Mesenchymal stem cell (in vitro differentiated cells and primary cell): ENCODE results near the gene FGF14.

ENCODE experiments used
- DNase-seq: peaks from one replicate; pipeline ENCODE4 v3.0.0-alpha.2; 2013
- H2AFZ ChIP-seq: one replicate; pipeline ENCODE4 v1.6.1; 2013; ENCODE audit warnings: low read depth, mild to moderate bottlenecking, control low read depth, inconsistent platforms, low read length, moderate library complexity
- H2AK5ac ChIP-seq: 2 replicates; pipeline ENCODE4 v1.6.1; 2013; ENCODE audit warnings: low read length, moderate library complexity, mild to moderate bottlenecking, inconsistent platforms; ENCODE audit not compliant: severe bottlenecking
- H2BK120ac ChIP-seq: one replicate; pipeline ENCODE4 v1.6.1; 2013; ENCODE audit warnings: low read depth, mild to moderate bottlenecking, inconsistent platforms, low read length, moderate library complexity
- H2BK12ac ChIP-seq, 2 experiments: one replicate each; pipeline ENCODE4 v1.6.1; 2013; ENCODE audit warnings: inconsistent platforms in 2 of 2, low read length in 2 of 2, mild to moderate bottlenecking in 2 of 2, moderate library complexity in 2 of 2, control low read depth in 1 of 2
- H2BK15ac ChIP-seq: one replicate; pipeline ENCODE4 v1.6.1; 2013; ENCODE audit warnings: mild to moderate bottlenecking, low read depth, inconsistent platforms; ENCODE audit not compliant: poor library complexity, severe bottlenecking
- H2BK5ac ChIP-seq: 2 replicates; pipeline ENCODE4 v1.6.1; 2013; ENCODE audit warnings: low read depth, mild to moderate bottlenecking, low read length, control low read depth, inconsistent platforms; ENCODE audit not compliant: poor library complexity, severe bottlenecking
- H3K14ac ChIP-seq, 2 experiments: one replicate each; pipeline ENCODE4 v1.6.1; 2013; ENCODE audit warnings: inconsistent platforms in 2 of 2, low read length in 2 of 2, control low read depth in 1 of 2, mild to moderate bottlenecking in 1 of 2, moderate library complexity in 1 of 2
- H3K18ac ChIP-seq, 2 experiments: one replicate each; pipeline ENCODE4 v1.6.1; 2013; ENCODE audit warnings: inconsistent platforms in 2 of 2, low read length in 2 of 2, control low read depth in 1 of 2, low read depth in 1 of 2, mild to moderate bottlenecking in 1 of 2
- H3K23ac ChIP-seq, 2 experiments: one replicate each; pipeline ENCODE4 v1.6.1; 2013; ENCODE audit warnings: inconsistent platforms in 2 of 2, low read length in 2 of 2, mild to moderate bottlenecking in 2 of 2, moderate library complexity in 2 of 2, control low read depth in 1 of 2
- H3K27ac ChIP-seq: 2 replicates; pipeline ENCODE4 v1.5.1; 2013; ENCODE audit warnings: mild to moderate bottlenecking, moderate library complexity, low read length, control low read depth, inconsistent platforms; ENCODE audit not compliant: poor library complexity, severe bottlenecking
- H3K27me3 ChIP-seq, 2 experiments: 2 replicates each; pipeline versions ENCODE4 v1.6.1 to v1.7.0; 2013; ENCODE audit warnings: low read length in 2 of 2, mild to moderate bottlenecking in 2 of 2, moderate library complexity in 2 of 2, control low read depth in 1 of 2, inconsistent platforms in 1 of 2; ENCODE audit not compliant: control insufficient read depth in 1 of 2, insufficient read depth in 1 of 2
- H3K36me3 ChIP-seq, 2 experiments: 2 replicates each; pipeline versions ENCODE4 v1.6.1 to v1.7.0; 2013; ENCODE audit warnings: low read length in 2 of 2, control low read depth in 1 of 2, inconsistent platforms in 1 of 2, low read depth in 1 of 2, mild to moderate bottlenecking in 1 of 2; ENCODE audit not compliant: insufficient read depth in 2 of 2, control insufficient read depth in 1 of 2
- H3K4ac ChIP-seq, 2 experiments: one replicate each; pipeline ENCODE4 v1.6.1; 2013; ENCODE audit warnings: inconsistent platforms in 2 of 2, low read length in 2 of 2, mild to moderate bottlenecking in 2 of 2, moderate library complexity in 2 of 2, control low read depth in 1 of 2, low read depth in 1 of 2
- H3K4me1 ChIP-seq: 2 replicates; pipeline ENCODE4 v1.6.1; 2013; ENCODE audit warnings: low read depth, low read length, control low read depth; ENCODE audit not compliant: control insufficient read depth, insufficient read depth
- H3K4me2 ChIP-seq: 2 replicates; pipeline ENCODE4 v1.6.1; 2013; ENCODE audit warnings: low read length, mild to moderate bottlenecking, inconsistent platforms; ENCODE audit not compliant: poor library complexity, severe bottlenecking
- H3K4me3 ChIP-seq, 2 experiments: 2 replicates each; pipeline versions ENCODE4 v1.5.1 to v1.7.0; 2013; ENCODE audit warnings: low read length in 2 of 2, mild to moderate bottlenecking in 2 of 2, control low read depth in 1 of 2, low read depth in 1 of 2; ENCODE audit not compliant: insufficient read depth in 1 of 2
- H3K79me1 ChIP-seq: replicated peaks from 2 replicates; pipeline ENCODE4 v1.6.1; 2013; ENCODE audit warnings: mild to moderate bottlenecking, control low read depth, low read length, inconsistent platforms; ENCODE audit not compliant: poor library complexity, severe bottlenecking
- H3K9ac ChIP-seq: 2 replicates; pipeline ENCODE4 v1.7.0; 2013; ENCODE audit warnings: mild to moderate bottlenecking, low read length, moderate library complexity
- H3K9me3 ChIP-seq: 2 replicates; pipeline ENCODE4 v1.7.0; 2013; ENCODE audit warnings: mild to moderate bottlenecking, low read length; ENCODE audit not compliant: control insufficient read depth
- H4K8ac ChIP-seq: one replicate; pipeline ENCODE4 v1.6.1; 2013; ENCODE audit warnings: inconsistent platforms, mild to moderate bottlenecking, low read length, moderate library complexity
- H4K91ac ChIP-seq: one replicate; pipeline ENCODE4 v1.6.1; 2013; ENCODE audit warnings: mild to moderate bottlenecking, low read length, inconsistent platforms
- WGBS: methylation state at CpG from one replicate; pipeline ENCODE4 v1.1.7; 2013; ENCODE audit warnings: mixed read lengths; 5-methylcytosine and 5-hydroxymethylcytosine counted together

The FGF14 gene

DNA sequence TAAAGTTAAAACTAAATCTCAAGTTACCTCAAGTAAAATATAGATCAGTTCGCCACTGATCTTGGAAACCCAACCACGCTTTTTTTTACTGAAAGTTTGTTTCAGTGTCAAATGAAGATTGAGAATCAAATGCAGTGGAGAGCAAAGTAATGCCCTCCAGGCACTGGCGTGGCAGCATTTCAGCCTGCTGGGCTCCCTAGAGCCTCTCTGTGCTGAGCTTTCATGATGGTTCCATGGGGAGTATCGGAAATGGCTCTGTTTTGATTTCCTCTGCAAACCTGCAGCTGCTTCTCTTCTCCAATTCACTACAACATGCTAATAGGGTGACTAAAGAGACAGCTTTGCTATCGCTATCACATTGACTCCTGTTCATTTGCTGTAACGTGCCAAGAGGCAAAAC, 141.6 kb downstream of the FGF14 start:
- 73% methylated on average over 6 of the region's 6 CpGs for WGBS
- Histone ChIP-seq H3K23ac (no peak overlapping the region), H4K8ac (no peak overlapping the region), H3K27me3 (no peaks in the 10 kb centered on the region), H3K4me1 (no peaks in the 10 kb centered on the region), H2BK5ac (no peak overlapping the region), H3K4ac (no peak overlapping the region), H3K4me3 (no peak overlapping the region), H3K9me3 (no peaks in the 10 kb centered on the region), H2AFZ (no peak overlapping the region), H3K18ac (no peak overlapping the region), H2BK120ac (no peak overlapping the region), H2BK12ac (no peak overlapping the region), H3K27ac (no peak overlapping the region), H3K36me3 (no peaks in the 10 kb centered on the region), H4K91ac (no peak overlapping the region), H3K14ac (no peak overlapping the region), H3K9ac (no peak overlapping the region), H2AK5ac (no peak overlapping the region), H2BK15ac (no peak overlapping the region), H3K4me2 (no peak overlapping the region), H3K79me1 (no peaks in the 10 kb centered on the region)
- DNase-seq = no peak

DNA sequence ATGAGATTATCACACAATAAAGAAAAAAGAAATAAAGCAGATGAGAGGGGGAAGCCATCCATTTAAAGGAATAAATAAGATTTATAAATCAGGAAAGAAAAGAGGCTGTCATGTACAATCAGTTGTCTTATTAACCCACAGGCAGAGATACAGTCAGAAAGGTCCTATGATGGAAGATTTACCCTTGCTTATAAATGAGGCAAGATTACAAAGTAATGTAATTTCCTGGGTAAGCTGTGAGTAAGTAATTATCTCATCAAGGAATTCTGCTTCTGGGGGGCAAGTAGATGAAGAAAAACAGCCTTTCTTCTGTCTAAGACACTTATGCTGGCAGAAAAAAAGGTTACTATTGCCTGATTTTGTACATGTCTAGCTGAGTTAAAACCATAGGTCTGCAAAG, 146.4 kb downstream of the FGF14 start:
- H2BK5ac ChIP-seq = no peak overlapping the region
- no peaks in the 10 kb centered on the region for H3K79me1 ChIP-seq
- H4K91ac ChIP-seq = no peak overlapping the region
- no peak overlapping the region for H2BK15ac ChIP-seq
- no peak overlapping the region for H2BK12ac ChIP-seq
- no peak overlapping the region for H2AFZ ChIP-seq
- no peaks in the 10 kb centered on the region for H3K27me3 ChIP-seq
- no peak overlapping the region for H3K4me2 ChIP-seq
- no peak overlapping the region for H3K9ac ChIP-seq
- no peaks in the 10 kb centered on the region for H3K9me3 ChIP-seq
- H3K27ac ChIP-seq = no peak overlapping the region
- no peak for DNase-seq
- H3K18ac ChIP-seq = no peak overlapping the region
- no peak overlapping the region for H4K8ac ChIP-seq
- H3K4ac ChIP-seq = no peak overlapping the region
- H3K36me3 ChIP-seq = no peaks in the 10 kb centered on the region
- no peak overlapping the region for H3K23ac ChIP-seq
- H3K4me1 ChIP-seq = no peaks in the 10 kb centered on the region
- no peak overlapping the region for H3K14ac ChIP-seq
- no peak overlapping the region for H2AK5ac ChIP-seq
- no peak overlapping the region for H2BK120ac ChIP-seq
- no peak overlapping the region for H3K4me3 ChIP-seq

DNA sequence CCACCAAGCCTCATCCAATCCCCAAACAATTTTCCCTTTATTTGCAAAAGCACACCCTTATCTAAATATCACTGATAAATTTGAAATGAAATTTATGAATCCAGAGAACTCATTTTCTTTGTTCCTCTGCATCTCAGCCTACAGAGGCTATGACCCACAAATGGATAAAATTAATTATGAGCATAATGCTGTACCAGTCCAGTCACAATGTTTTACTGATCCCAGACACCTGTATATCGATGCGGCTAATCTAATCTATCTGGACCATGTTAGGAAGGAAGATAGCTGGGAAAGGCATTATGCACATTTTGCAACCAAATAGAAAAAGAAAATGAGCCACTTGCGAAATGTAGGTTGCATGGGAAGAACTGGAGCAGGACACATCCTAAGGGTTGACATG, 150.0 kb downstream of the FGF14 start:
- H2BK120ac ChIP-seq = no peak overlapping the region
- H3K79me1 ChIP-seq = no peaks in the 10 kb centered on the region
- no peaks in the 10 kb centered on the region for H3K4me1 ChIP-seq
- no peaks in the 10 kb centered on the region for H3K36me3 ChIP-seq
- no peak overlapping the region for H3K14ac ChIP-seq
- H3K9ac ChIP-seq = no peak overlapping the region
- H3K4me3 ChIP-seq = no peak overlapping the region
- no peak overlapping the region for H2BK12ac ChIP-seq
- H3K23ac ChIP-seq = no peak overlapping the region
- 79% methylated on average over 3 of the region's 3 CpGs for WGBS
- H3K27ac ChIP-seq = no peak overlapping the region
- H3K27me3 ChIP-seq = no peaks in the 10 kb centered on the region
- H4K8ac ChIP-seq = no peak overlapping the region
- H2BK5ac ChIP-seq = no peak overlapping the region
- no peak overlapping the region for H3K18ac ChIP-seq
- no peak overlapping the region for H2AK5ac ChIP-seq
- no peak overlapping the region for H3K4me2 ChIP-seq
- no peaks in the 10 kb centered on the region for H3K9me3 ChIP-seq
- no peak overlapping the region for H2AFZ ChIP-seq
- no peak overlapping the region for H3K4ac ChIP-seq
- no peak overlapping the region for H4K91ac ChIP-seq
- no peak overlapping the region for H2BK15ac ChIP-seq
- DNase-seq = no peak

DNA sequence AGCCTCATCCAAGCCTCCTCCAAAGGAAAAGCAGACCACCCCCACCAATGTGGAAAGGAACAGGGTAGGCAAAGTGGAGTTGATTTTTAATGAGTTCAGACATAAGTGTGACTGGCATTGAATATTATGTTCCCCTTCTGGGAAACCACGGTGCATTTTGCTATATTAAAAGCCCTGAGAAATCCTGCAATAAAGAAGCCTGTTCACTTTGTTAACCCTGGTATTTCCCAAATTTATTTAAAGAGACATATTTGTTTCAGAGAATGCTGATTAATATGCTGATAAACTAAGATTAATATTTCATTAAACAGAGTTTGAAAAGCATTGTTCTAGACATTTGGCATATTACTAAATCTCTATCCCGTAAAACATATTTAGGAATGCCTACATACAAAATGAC, 151.4 kb downstream of the FGF14 start:
- H3K4me2 ChIP-seq = no peak overlapping the region
- no peak overlapping the region for H2AK5ac ChIP-seq
- H2BK120ac ChIP-seq = no peak overlapping the region
- no peak overlapping the region for H2BK12ac ChIP-seq
- no peak overlapping the region for H3K4me3 ChIP-seq
- no peak for DNase-seq
- no peak overlapping the region for H2AFZ ChIP-seq
- no peak overlapping the region for H3K27ac ChIP-seq
- H2BK15ac ChIP-seq = no peak overlapping the region
- H4K8ac ChIP-seq = no peak overlapping the region
- no peak overlapping the region for H3K18ac ChIP-seq
- no CpG with 5 or more reads among the region's 2 CpGs for whole genome bisulfite sequencing
- no peaks in the 10 kb centered on the region for H3K36me3 ChIP-seq
- H3K4me1 ChIP-seq = no peaks in the 10 kb centered on the region
- H3K9me3 ChIP-seq = no peaks in the 10 kb centered on the region
- no peaks in the 10 kb centered on the region for H3K27me3 ChIP-seq
- no peak overlapping the region for H3K23ac ChIP-seq
- no peaks in the 10 kb centered on the region for H3K79me1 ChIP-seq
- H3K4ac ChIP-seq = no peak overlapping the region
- no peak overlapping the region for H4K91ac ChIP-seq
- H3K9ac ChIP-seq = no peak overlapping the region
- no peak overlapping the region for H2BK5ac ChIP-seq
- H3K14ac ChIP-seq = no peak overlapping the region
